Neutrophil (primary cell): ENCODE measurements around the gene SEMG2.

ENCODE experiments used
- H3K27ac ChIP-seq: fragments of 200-600 bp; sonication (generic); 2 replicates; pipeline ENCODE4 v1.5.1; 2016; ENCODE audit warnings: mild to moderate bottlenecking, moderate library complexity
- H3K27me3 ChIP-seq: fragments of 200-600 bp; sonication (generic); 2 replicates; pipeline ENCODE4 v1.6.0; 2016; ENCODE audit warnings: mild to moderate bottlenecking
- H3K36me3 ChIP-seq: fragments of 200-600 bp; sonication (generic); 2 replicates; pipeline ENCODE4 v1.5.1; 2017
- H3K4me1 ChIP-seq, 2 experiments: fragments of 200-600 bp in 1 of 2; sonication (generic) in 1 of 2; 1 replicate in 1 of 2; 2 replicates in 1 of 2; pipeline versions ENCODE4 v1.5.1 to v1.6.1; 2013 to 2016; ENCODE audit warnings: low read depth in 1 of 2, low read length in 1 of 2, mild to moderate bottlenecking in 1 of 2, moderate library complexity in 1 of 2; ENCODE audit not compliant: control insufficient read depth in 1 of 2, insufficient read depth in 1 of 2
- H3K4me3 ChIP-seq, 2 experiments: fragments of 200-600 bp in 1 of 2; sonication (generic) in 1 of 2; 1 replicate in 1 of 2; 2 replicates in 1 of 2; pipeline ENCODE4 v1.5.1; 2013 to 2016; ENCODE audit warnings: low read depth in 1 of 2, low read length in 1 of 2, mild to moderate bottlenecking in 1 of 2, moderate library complexity in 1 of 2
- H3K9me3 ChIP-seq: fragments of 200-600 bp; sonication (generic); 2 replicates; pipeline ENCODE4 v1.5.1; 2016
- CTCF ChIP-seq: fragments of 200-600 bp; sonication (generic); IDR thresholded peaks from 2 replicates; pipeline ENCODE4 v1.5.1; 2016; ENCODE audit warnings: antibody characterized with exemption

Gene SEMG2

GRCh38 chr20:45181639-45182038 lies 39.5 kb upstream of the SEMG2 start:
- Histone ChIP-seq H3K9me3 (no peaks in the 10 kb centered on the region), H3K36me3 (peaks cover 13% of the 10 kb centered on the region), H3K4me1 (peaks cover 90 to 91% of the 10 kb centered on the region in 2 experiments), H3K27ac (peak overlapping the region; percentile 99), H3K4me3 (peak overlapping the region; percentile 63 to 69), H3K27me3 (no peaks in the 10 kb centered on the region)
- no peak for TF ChIP-seq CTCF

GRCh38 chr20:45183084-45183483 lies 38.1 kb upstream of the SEMG2 start:
- H3K4me1 ChIP-seq = peaks cover 90 to 93% of the 10 kb centered on the region in 2 experiments
- H3K27ac ChIP-seq = peak overlapping the region; percentile 99
- no peaks in the 10 kb centered on the region for H3K27me3 ChIP-seq
- H3K36me3 ChIP-seq = peaks cover 21% of the 10 kb centered on the region
- H3K4me3 ChIP-seq = peak overlapping the region; percentile 63 to 69
- no peak for TF ChIP-seq CTCF
- no peaks in the 10 kb centered on the region for H3K9me3 ChIP-seq

- TF ChIP-seq CTCF = no peak
- H3K36me3 ChIP-seq = peaks cover 51% of the 10 kb centered on the region
- peak overlapping the region; percentile 30 to 46 for H3K4me3 ChIP-seq
- H3K4me1 ChIP-seq = peaks cover 64 to 99% of the 10 kb centered on the region in 2 experiments
- no peaks in the 10 kb centered on the region for H3K9me3 ChIP-seq
- H3K27me3 ChIP-seq = no peaks in the 10 kb centered on the region
- H3K27ac ChIP-seq = peak overlapping the region; percentile 99
Measured at GRCh38 chr20:45187693-45188092, 33.5 kb upstream of the SEMG2 start.

- Histone ChIP-seq H3K36me3 (peaks cover 51% of the 10 kb centered on the region), H3K4me3 (peak overlapping the region in 1 of 2 experiments; percentile 46), H3K27ac (peak overlapping the region; percentile 99), H3K9me3 (no peaks in the 10 kb centered on the region), H3K4me1 (peaks cover 50 to 85% of the 10 kb centered on the region in 2 experiments), H3K27me3 (no peaks in the 10 kb centered on the region)
- no peak for TF ChIP-seq CTCF
Measured at GRCh38 chr20:45189067-45189609, 32.0 kb upstream of the SEMG2 start.

- TF ChIP-seq CTCF = no peak
- Histone ChIP-seq H3K4me1 (peaks cover 42 to 78% of the 10 kb centered on the region in 2 experiments), H3K27ac (peak overlapping the region; percentile 99), H3K4me3 (no peak overlapping the region), H3K9me3 (no peaks in the 10 kb centered on the region), H3K27me3 (no peaks in the 10 kb centered on the region), H3K36me3 (peaks cover 47% of the 10 kb centered on the region)
Measured at GRCh38 chr20:45189861-45190260, 31.3 kb upstream of the SEMG2 start.
